GM12878 (cell line): ENCODE data around the gene VWA5B2. TPM values are rescaled to one million over a fixed set of nuclear protein-coding genes. Genes with fewer than 3 reads are reported as not detected.

Experiments used
- ATAC-seq: fragments of 200-7000 bp; cut with Tn5 transposase; 3 replicates; pipeline ENCODE4 v1.9.1; 2020; ENCODE audit warnings: mild to moderate bottlenecking, moderate library complexity
- BruUV-seq: library from RNA; stranded (reverse); fragments of 400-500 nt; replicated peaks from 2 replicates; lab custom pipeline; 2021; lab: Mats Ljungman, UMichigan
- CTCF ChIA-PET: fragments of 300-600 bp; sonication (Branson Sonifier 250); formaldehyde crosslinking; extraction: SDS; loops from one replicate; lab custom pipeline; 2021; ENCODE audit warnings: inconsistent platforms; lab: Yijun Ruan, JAX
- POLR2A ChIA-PET: fragments of 350-600 bp; formaldehyde crosslinking; extraction: SDS; loops from one replicate; lab custom pipeline; 2021; ENCODE audit warnings: inconsistent platforms; lab: Charles Lee
- RAD21 ChIA-PET: fragments of 300-600 bp; sonication (Branson Sonifier 250); formaldehyde crosslinking; loops from one replicate; lab custom pipeline; 2023; ENCODE audit warnings: antibody characterized with exemption; ENCODE audit not compliant: unreplicated experiment; lab: Charles Lee
- SMC1A ChIA-PET: fragments of 300-600 bp; sonication (Branson Sonifier 250); formaldehyde crosslinking; loops from one replicate; lab custom pipeline; 2023; ENCODE audit not compliant: unreplicated experiment, uncharacterized antibody; lab: Charles Lee
- DNase-seq: peaks from one replicate; pipeline ENCODE4 v3.0.0-alpha.2; 2011; ENCODE audit warnings: low read depth, low spot score
- FAIRE-seq: peaks from 3 replicates; lab custom pipeline; 2011; peaks lifted over from hg19 to GRCh38; lab: Jason Lieb, UNC
- H2AFZ ChIP-seq: 2 replicates; pipeline ENCODE4 v1.6.0; 2011; ENCODE audit warnings: low read depth, low read length, control low read depth; ENCODE audit not compliant: control insufficient read depth
- H3K27ac ChIP-seq: 2 replicates; pipeline ENCODE4 v1.5.1; 2011; ENCODE audit warnings: control low read depth; ENCODE audit not compliant: control insufficient read depth, insufficient read depth
- H3K27me3 ChIP-seq, 2 experiments: replicated peaks in 1 of 2; 2 replicates each; pipeline versions ENCODE4 v1.6.0 to v1.6.1; 2011; ENCODE audit warnings: low read length in 1 of 2; ENCODE audit not compliant: control insufficient read depth in 2 of 2, insufficient read depth in 2 of 2
- H3K36me3 ChIP-seq, 2 experiments: 2 replicates each; pipeline ENCODE4 v1.5.1; 2011; ENCODE audit warnings: low read length in 1 of 2; ENCODE audit not compliant: control insufficient read depth in 2 of 2, insufficient read depth in 2 of 2
- H3K4me1 ChIP-seq: 2 replicates; pipeline ENCODE4 v1.6.1; 2011; ENCODE audit warnings: mild to moderate bottlenecking, low read length, moderate library complexity, mixed read lengths; ENCODE audit not compliant: control insufficient read depth, insufficient read depth
- H3K4me2 ChIP-seq: 2 replicates; pipeline ENCODE4 v1.6.0; 2011; ENCODE audit warnings: control low read depth; ENCODE audit not compliant: control insufficient read depth, insufficient read depth
- H3K4me3 ChIP-seq: fragments of 200-600 bp; sonication (generic); 2 replicates; pipeline ENCODE4 v1.5.1; 2016
- H3K79me2 ChIP-seq: 2 replicates; pipeline ENCODE4 v1.6.0; 2011; ENCODE audit warnings: low read length; ENCODE audit not compliant: control insufficient read depth, insufficient read depth
- H3K9ac ChIP-seq: 2 replicates; pipeline ENCODE4 v1.8.0; 2011; ENCODE audit warnings: low read length, control low read depth, mixed read lengths; ENCODE audit not compliant: control insufficient read depth, insufficient read depth
- H3K9me3 ChIP-seq: replicated peaks from 3 replicates; pipeline ENCODE4 v1.5.1; 2011; ENCODE audit warnings: mild to moderate bottlenecking, low read length; ENCODE audit not compliant: control insufficient read depth, insufficient read depth
- H4K20me1 ChIP-seq: 2 replicates; pipeline ENCODE4 v1.6.0; 2011; ENCODE audit not compliant: control insufficient read depth, insufficient read depth
- CEBPZ ChIP-seq: fragments of 150-350 bp; IDR thresholded peaks from 2 replicates; pipeline ENCODE4 v1.6.1; 2016; ENCODE audit warnings: low read depth, low read length
- EZH2 ChIP-seq: IDR thresholded peaks from 2 replicates; pipeline ENCODE4 v1.6.1; 2012; ENCODE audit warnings: low read depth, mild to moderate bottlenecking, control low read depth, inconsistent platforms, low read length, borderline replicate concordance; ENCODE audit not compliant: control insufficient read depth
- MTA3 ChIP-seq: IDR thresholded peaks from 2 replicates; pipeline ENCODE4 v1.6.1; 2012; ENCODE audit warnings: low read length, inconsistent platforms, borderline replicate concordance
- WGBS: methylation state at CpG from one replicate; pipeline ENCODE4 v1.1.6; 2016; ENCODE audit warnings: low lambda C conversion rate; ENCODE audit not compliant: insufficient replicate concordance, insufficient coverage; ENCODE audit errors: missing lambda C conversion rate; 5-methylcytosine and 5-hydroxymethylcytosine counted together
- in situ Hi-C: fragments of 300-500 bp; cut with MboI; formaldehyde crosslinking; loops from 9 replicates; pipeline ENCODE4 v1.14.3; 2018; ENCODE audit warnings: mixed read lengths
- intact Hi-C: fragments of 100-400 bp; cut with micrococcal nuclease; formaldehyde crosslinking; loops from one replicate; pipeline ENCODE4 v1.14.2; 2022; ENCODE audit not compliant: unreplicated experiment
- polyA plus RNA-seq, 11 experiments: library from polyadenylated mRNA; depleted of rRNA in 4 of 11; unstranded in 6 of 11; stranded (reverse) in 5 of 11; fragments of >200 nt; fragmentation: Nextera tagmentation in 4 of 11; fragmentation: Illumina TruSeq in 1 of 11; extraction: Ambion mirVana in 4 of 11; extraction: Trizol in 1 of 11; gene quantifications; 1 replicate in 1 of 11; 2 replicates in 10 of 11; pipeline versions ENCODE4 v1.2.1 to v1.2.3, GENCODE V29; 2011 to 2016; ENCODE audit warnings: inconsistent platforms in 2 of 11, missing spikeins in 2 of 11, low read depth in 1 of 11
- total RNA-seq, 4 experiments: library from RNA; depleted of rRNA in 3 of 4; stranded (reverse); fragments of >200 nt in 3 of 4; fragmentation: Illumina TruSeq in 1 of 4; extraction: Trizol in 1 of 4; gene quantifications; 2 replicates each; pipeline versions ENCODE4 v1.2.1 to v1.2.3, GENCODE V29; 2013 to 2021

The VWA5B2 gene
- total and polyA plus RNA-seq, 10 of the 15 experiments (the other 5 are each of a cell fraction or from before 2014, with no cell fraction given), result 0.03 to 0.09 TPM; not detected in 8

GRCh38 chr3:184237807-184238206 lies 8.4 kb downstream of the VWA5B2 start (continued):
- no peak for TF ChIP-seq CEBPZ

GRCh38 chr3:184238246-184238818 lies 8.9 kb downstream of the VWA5B2 start:
- intact Hi-C loops (no loop called here), in situ Hi-C loops (no loop called here)
- Histone ChIP-seq H3K27ac (no peak overlapping the region), H3K4me1 (no peaks in the 10 kb centered on the region), H3K27me3 (no peaks in the 10 kb centered on the region; a peak in 1 of 4 replicates), H2AFZ (no peak overlapping the region), H4K20me1 (no peaks in the 10 kb centered on the region), H3K4me2 (no peak overlapping the region), H3K79me2 (no peaks in the 10 kb centered on the region), H3K36me3 (peaks cover 9 to 12% of the 10 kb centered on the region in 2 experiments; a peak in 3 of 4 replicates), H3K9ac (no peak overlapping the region), H3K9me3 (no peaks in the 10 kb centered on the region), H3K4me3 (no peak overlapping the region)
- RAD21 ChIA-PET, result interaction anchor here (1.1 to 1.6 kb wide), 2 partner anchors 11 to 15 kb away, joined by 4 to 6 read pairs; no protein-coding TSS in a partner anchor
- no peak for FAIRE-seq
- CTCF ChIA-PET, result interaction anchor here (0.6 to 3.5 kb wide), 6 partner anchors 11 to 352 kb away, joined by 3 to 23 read pairs (median 4); no protein-coding TSS in a partner anchor
- no peak for DNase-seq
- no peak for ATAC-seq
- WGBS, result 61% methylated on average over 13 of the region's 13 CpGs
- POLR2A ChIA-PET, result no interaction called here
- no TSS peak for BruUV-seq
- TF ChIP-seq EZH2, result no peak
- no peak for TF ChIP-seq MTA3
- TF ChIP-seq, all 136 proteins: peak for 0
- SMC1A ChIA-PET, result interaction anchor here (0.6 to 1.2 kb wide), 3 partner anchors 11 to 880 kb away, joined by 3 to 4 read pairs (median 3); no protein-coding TSS in a partner anchor
